Measurements from ENCODE around the gene SLCO4A1. TPM values are rescaled to one million over a fixed set of nuclear protein-coding genes. Genes with fewer than 3 reads are reported as not detected.

Gene SLCO4A1
- total RNA-seq, 4 donors from 2014 or later, result 1.8 to 51.2 (median 29.9) TPM

DNA sequence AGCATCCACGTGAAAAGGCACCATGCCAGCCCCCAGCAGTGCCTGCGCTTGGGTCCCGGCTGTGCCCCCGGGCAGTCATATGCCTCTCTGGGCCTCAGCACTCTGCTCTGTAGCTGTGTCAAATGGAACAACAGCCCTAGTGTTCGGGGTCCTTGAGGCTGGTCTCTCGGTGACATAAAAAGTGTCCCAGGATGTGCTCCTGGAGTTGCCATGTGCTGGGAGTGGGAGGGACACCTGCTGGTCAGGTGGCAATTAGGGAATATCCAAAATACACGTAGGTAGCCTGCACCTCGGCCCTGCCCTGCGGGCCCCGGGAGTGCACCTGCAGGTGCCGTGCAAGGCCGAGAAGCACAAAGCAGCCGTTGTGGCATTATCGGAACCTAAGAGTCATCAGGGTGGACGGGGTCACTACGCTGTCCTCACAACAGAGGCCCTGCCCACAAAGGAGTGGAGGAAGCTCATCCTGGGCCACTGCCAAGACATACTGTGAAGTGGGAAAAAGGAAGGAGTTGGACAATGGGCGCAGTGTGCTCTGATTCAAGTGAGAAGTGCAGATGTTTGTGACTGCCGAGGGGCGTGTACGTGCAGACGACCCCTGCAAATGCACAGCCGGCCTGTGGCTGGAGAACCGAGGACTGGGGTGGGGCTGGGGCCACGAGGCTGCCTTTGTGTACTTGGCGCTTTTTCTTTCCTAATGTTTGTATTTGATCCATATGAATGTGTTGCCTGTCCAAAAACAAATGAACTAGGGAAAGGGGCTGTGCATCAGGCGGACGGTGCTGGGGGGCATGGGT is 24.6 kb downstream of the SLCO4A1 start:
- H3K4me1 ChIP-seq, result no peaks in the 10 kb centered on the region
- no peak overlapping the region for H3K27ac ChIP-seq
- no peaks in the 10 kb centered on the region for H3K36me3 ChIP-seq
- DNase-seq, result peak in 1 of 2 donors; percentile 56
- H3K4me3 ChIP-seq, result no peak overlapping the region
- no peaks in the 10 kb centered on the region for H3K9me3 ChIP-seq
- TF ChIP-seq, protein P1, sequence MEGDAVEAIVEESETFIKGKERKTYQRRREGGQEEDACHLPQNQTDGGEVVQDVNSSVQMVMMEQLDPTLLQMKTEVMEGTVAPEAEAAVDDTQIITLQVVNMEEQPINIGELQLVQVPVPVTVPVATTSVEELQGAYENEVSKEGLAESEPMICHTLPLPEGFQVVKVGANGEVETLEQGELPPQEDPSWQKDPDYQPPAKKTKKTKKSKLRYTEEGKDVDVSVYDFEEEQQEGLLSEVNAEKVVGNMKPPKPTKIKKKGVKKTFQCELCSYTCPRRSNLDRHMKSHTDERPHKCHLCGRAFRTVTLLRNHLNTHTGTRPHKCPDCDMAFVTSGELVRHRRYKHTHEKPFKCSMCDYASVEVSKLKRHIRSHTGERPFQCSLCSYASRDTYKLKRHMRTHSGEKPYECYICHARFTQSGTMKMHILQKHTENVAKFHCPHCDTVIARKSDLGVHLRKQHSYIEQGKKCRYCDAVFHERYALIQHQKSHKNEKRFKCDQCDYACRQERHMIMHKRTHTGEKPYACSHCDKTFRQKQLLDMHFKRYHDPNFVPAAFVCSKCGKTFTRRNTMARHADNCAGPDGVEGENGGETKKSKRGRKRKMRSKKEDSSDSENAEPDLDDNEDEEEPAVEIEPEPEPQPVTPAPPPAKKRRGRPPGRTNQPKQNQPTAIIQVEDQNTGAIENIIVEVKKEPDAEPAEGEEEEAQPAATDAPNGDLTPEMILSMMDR (IDR thresholded peaks at IDR 0.05), result no peak
- TF ChIP-seq POLR2A (IDR thresholded peaks at IDR 0.05), result no peak
- intact Hi-C loops (cut with DNase I; ENCODE audit: low total_unique reads), result no loop called here
- no peaks in the 10 kb centered on the region for H3K27me3 ChIP-seq

- Histone ChIP-seq H3K27me3 (no peaks in the 10 kb centered on the region), H3K36me3 (no peaks in the 10 kb centered on the region), H3K27ac (no peak overlapping the region), H3K4me1 (no peaks in the 10 kb centered on the region), H3K4me3 (no peak overlapping the region), H3K9me3 (no peaks in the 10 kb centered on the region)
- TF ChIP-seq POLR2A (IDR thresholded peaks at IDR 0.05), result no peak
- TF ChIP-seq, protein P1 (IDR thresholded peaks at IDR 0.05), result no peak
- DNase-seq, result no peak
- intact Hi-C loops (cut with DNase I; ENCODE audit: low total_unique reads), result no loop called here
Measured at GRCh38 chr20:62667530-62668440, 25.5 kb downstream of the SLCO4A1 start.

DNA sequence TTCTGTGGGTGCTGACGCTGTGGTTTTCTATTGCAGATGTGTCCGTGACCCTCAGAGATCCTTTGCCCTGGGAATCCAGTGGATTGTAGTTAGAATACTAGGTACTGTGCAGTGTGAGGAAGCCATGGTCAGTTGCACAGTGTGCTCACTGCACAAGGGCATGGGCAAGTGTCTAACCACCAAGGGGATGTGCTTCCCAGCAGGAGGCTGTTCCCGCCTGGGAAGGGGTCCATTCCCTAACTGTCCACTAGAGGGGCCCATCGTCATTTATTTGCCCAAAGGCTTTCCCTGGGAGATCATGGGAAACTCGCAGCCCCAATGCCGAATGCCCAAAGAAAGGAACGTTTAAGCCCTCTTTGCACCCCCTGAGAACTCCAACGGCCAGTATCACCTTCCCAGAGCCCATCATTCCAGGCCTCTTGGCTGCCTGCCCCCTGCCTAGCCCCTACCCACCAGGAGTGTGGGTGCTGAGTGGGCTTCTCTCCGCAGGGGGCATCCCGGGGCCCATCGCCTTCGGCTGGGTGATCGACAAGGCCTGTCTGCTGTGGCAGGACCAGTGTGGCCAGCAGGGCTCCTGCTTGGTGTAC is 26.2 kb downstream of the SLCO4A1 start:
- Histone ChIP-seq H3K9me3 (no peaks in the 10 kb centered on the region), H3K4me3 (no peak overlapping the region), H3K36me3 (no peaks in the 10 kb centered on the region), H3K27ac (no peak overlapping the region), H3K27me3 (no peaks in the 10 kb centered on the region), H3K4me1 (no peaks in the 10 kb centered on the region)
- intact Hi-C loops (cut with DNase I; ENCODE audit: low total_unique reads), result no loop called here
- no peak for TF ChIP-seq POLR2A (IDR thresholded peaks at IDR 0.05)
- TF ChIP-seq, protein P1 (IDR thresholded peaks at IDR 0.05), result peak; percentile 66 to 87 (median 80)
- DNase-seq, result peak; percentile 64 to 68

DNA sequence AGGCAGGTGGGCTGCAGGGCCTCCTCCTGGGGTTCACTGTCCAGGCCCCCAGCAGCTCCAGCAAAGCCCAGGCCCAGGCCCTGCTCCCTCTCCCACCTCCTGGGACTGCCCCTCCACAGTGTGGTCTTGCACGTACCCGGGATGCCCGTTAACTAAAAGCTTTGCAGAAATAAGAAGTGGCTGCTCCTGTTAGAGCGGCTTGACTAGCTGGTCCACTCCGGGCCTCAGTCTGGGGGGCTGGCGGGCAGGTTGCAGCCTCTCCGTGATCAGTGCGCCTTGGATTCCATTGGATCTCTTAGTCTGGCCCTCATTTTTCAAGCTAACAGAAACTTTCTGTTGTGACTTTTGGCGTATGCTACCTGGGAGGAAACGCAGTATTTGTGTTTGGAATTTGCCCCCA is 26.9 kb downstream of the SLCO4A1 start:
- H3K27me3 ChIP-seq, result no peaks in the 10 kb centered on the region
- TF ChIP-seq POLR2A (IDR thresholded peaks at IDR 0.05), result no peak
- TF ChIP-seq, protein P1 (IDR thresholded peaks at IDR 0.05), result no peak
- H3K36me3 ChIP-seq, result no peaks in the 10 kb centered on the region
- H3K9me3 ChIP-seq, result no peaks in the 10 kb centered on the region
- intact Hi-C loops (cut with DNase I; ENCODE audit: low total_unique reads), result no loop called here
- no peak for DNase-seq
- H3K4me3 ChIP-seq, result no peak overlapping the region
- H3K27ac ChIP-seq, result no peak overlapping the region
- H3K4me1 ChIP-seq, result no peaks in the 10 kb centered on the region

Measured in uterus (tissue), 4 donors.